Endothelial cell of umbilical vein (primary cell): ENCODE measurements around the gene SLC16A2. TPM values are rescaled to one million over a fixed set of nuclear protein-coding genes. Genes with fewer than 3 reads are reported as not detected.

Experiments used
- BruUV-seq: library from RNA; stranded (reverse); fragments of 400-500 nt; replicated peaks from 2 replicates; lab custom pipeline; 2021; lab: Mats Ljungman, UMichigan
- CTCF ChIA-PET: fragments of 300-600, 350-600 bp; sonication (Branson Sonifier 250); formaldehyde crosslinking; loops from one replicate; lab custom pipeline; 2021; ENCODE audit warnings: antibody characterized with exemption, inconsistent platforms; lab: Charles Lee
- POLR2A ChIA-PET: fragments of 300-600, 350-600 bp; sonication (Branson Sonifier 250); formaldehyde crosslinking; loops from one replicate; lab custom pipeline; 2021; ENCODE audit warnings: antibody characterized with exemption, inconsistent platforms; lab: Charles Lee
- DNase-seq: peaks from one replicate; pipeline ENCODE4 v3.0.0-alpha.2; 2011; ENCODE audit warnings: low read depth, low spot score
- FAIRE-seq: peaks from 2 replicates; lab custom pipeline; 2011; peaks lifted over from hg19 to GRCh38; lab: Jason Lieb, UNC
- H2AFZ ChIP-seq: 2 replicates; pipeline ENCODE4 v1.6.0; 2012; ENCODE audit warnings: low read depth, low read length, control low read depth, inconsistent platforms
- H3K27ac ChIP-seq: 2 replicates; pipeline ENCODE4 v1.5.1; 2011; ENCODE audit warnings: low read depth, mild to moderate bottlenecking, control low read depth, low read length, moderate library complexity; ENCODE audit not compliant: insufficient read depth
- H3K27me3 ChIP-seq, 2 experiments: 2 replicates each; pipeline versions ENCODE4 v1.6.0 to v1.6.1; 2011; ENCODE audit warnings: low read length in 2 of 2, mixed read lengths in 1 of 2; ENCODE audit not compliant: control insufficient read depth in 2 of 2, insufficient read depth in 2 of 2
- H3K36me3 ChIP-seq, 2 experiments: 2 replicates in 1 of 2; 3 replicates in 1 of 2; pipeline ENCODE4 v1.5.1; 2011; ENCODE audit warnings: low read length in 2 of 2, mild to moderate bottlenecking in 1 of 2, moderate library complexity in 1 of 2; ENCODE audit not compliant: control insufficient read depth in 2 of 2, insufficient read depth in 2 of 2; ENCODE audit errors: extremely low read depth in 1 of 2
- H3K4me1 ChIP-seq: 3 replicates; pipeline ENCODE4 v1.5.1; 2011; ENCODE audit warnings: mild to moderate bottlenecking, low read length; ENCODE audit not compliant: control insufficient read depth, insufficient read depth; ENCODE audit errors: extremely low read depth
- H3K4me2 ChIP-seq: 2 replicates; pipeline ENCODE4 v1.6.1; 2011; ENCODE audit warnings: low read length, control low read depth, mixed read lengths; ENCODE audit not compliant: insufficient read depth
- H3K4me3 ChIP-seq, 3 experiments: fragments of 200-600 bp in 1 of 3; sonication (generic), shearing (Covaris generic) in 1 of 3; replicated peaks in 1 of 3; 2 replicates each; pipeline ENCODE4 v1.5.1; 2011 to 2016; ENCODE audit warnings: control low read depth in 3 of 3, low read length in 3 of 3, mild to moderate bottlenecking in 2 of 3, inconsistent platforms in 1 of 3, low read depth in 1 of 3, moderate library complexity in 1 of 3; ENCODE audit not compliant: insufficient read depth in 1 of 3
- H3K79me2 ChIP-seq: 2 replicates; pipeline ENCODE4 v1.6.0; 2012; ENCODE audit warnings: low read length, inconsistent platforms; ENCODE audit not compliant: control insufficient read depth, insufficient read depth
- H3K9ac ChIP-seq: replicated peaks from 2 replicates; pipeline ENCODE3; 2011; ENCODE audit warnings: low read length, control low read depth; ENCODE audit not compliant: insufficient read depth; ENCODE audit errors: extremely low read depth
- H3K9me1 ChIP-seq: replicated peaks from 3 replicates; pipeline ENCODE4 v1.6.0; 2011; ENCODE audit warnings: mild to moderate bottlenecking, low read length; ENCODE audit not compliant: control insufficient read depth, insufficient read depth; ENCODE audit errors: extremely low read depth
- H3K9me3 ChIP-seq: replicated peaks from 2 replicates; pipeline ENCODE4 v1.5.1; 2012; ENCODE audit warnings: low read length, inconsistent platforms; ENCODE audit not compliant: control insufficient read depth, insufficient read depth
- H4K20me1 ChIP-seq: replicated peaks from 2 replicates; pipeline ENCODE3; 2011; ENCODE audit warnings: mild to moderate bottlenecking, low read length; ENCODE audit not compliant: control insufficient read depth, insufficient read depth; ENCODE audit errors: extremely low read depth
- EZH2 ChIP-seq: IDR thresholded peaks from 2 replicates; pipeline ENCODE4 v1.6.1; 2012; ENCODE audit warnings: borderline replicate concordance, low read depth, mild to moderate bottlenecking, moderate library complexity, low read length, inconsistent platforms; ENCODE audit not compliant: severe bottlenecking
- FOS ChIP-seq: IDR thresholded peaks from 2 replicates; pipeline ENCODE4 v1.6.1; 2011; ENCODE audit warnings: mild to moderate bottlenecking, low read length, moderate library complexity, borderline replicate concordance; ENCODE audit not compliant: insufficient read depth
- GATA2 ChIP-seq: IDR thresholded peaks from 2 replicates; pipeline ENCODE4 v1.7.0; 2011; ENCODE audit warnings: low read depth, mild to moderate bottlenecking, moderate library complexity, mixed read lengths, low read length; ENCODE audit not compliant: insufficient read length, insufficient read depth
- JUN ChIP-seq: IDR thresholded peaks from 2 replicates; pipeline ENCODE4 v1.6.1; 2011; ENCODE audit warnings: borderline replicate concordance, low read depth; ENCODE audit not compliant: insufficient read length, insufficient read depth
- MYC ChIP-seq: IDR thresholded peaks from one replicate; pipeline ENCODE4 v1.6.1; 2011; ENCODE audit warnings: mild to moderate bottlenecking, low read depth, low read length
- POLR2A ChIP-seq: IDR thresholded peaks from 2 replicates; pipeline ENCODE4 v1.6.1; 2012; ENCODE audit warnings: low read depth, mild to moderate bottlenecking, control low read depth, low read length
- POLR2AphosphoS5 ChIP-seq: IDR thresholded peaks from 2 replicates; pipeline ENCODE4 v1.6.1; 2012; ENCODE audit warnings: low read depth, mild to moderate bottlenecking, control low read depth, low read length, moderate library complexity; ENCODE audit not compliant: insufficient read depth
- dilution Hi-C: fragments of 300-500 bp; cut with MboI; formaldehyde crosslinking; loops from one replicate; pipeline ENCODE4 v1.15.0; 2019; ENCODE audit warnings: low sequenced_read_pairs; ENCODE audit not compliant: extremely low pct_ligation_motif_present
- intact Hi-C: fragments of 100-400 bp; cut with micrococcal nuclease; formaldehyde crosslinking; loops from one replicate; pipeline ENCODE4 v1.10.0; 2022
- polyA plus RNA-seq, 4 experiments: library from polyadenylated mRNA; depleted of rRNA in 3 of 4; stranded (reverse) in 3 of 4; unstranded in 1 of 4; fragments of >200 nt; gene quantifications; 2 replicates each; pipeline versions ENCODE4 v1.2.1 to v1.2.3, GENCODE V29; 2011 to 2012; ENCODE audit warnings: missing spikeins in 1 of 4
- total RNA-seq: library from RNA; stranded (reverse); gene quantifications from 2 replicates; pipeline ENCODE4 v1.2.3, GENCODE V29; 2021
- TF ChIP-seq, protein P1 (sequence below): IDR thresholded peaks from 2 replicates; pipeline ENCODE4 v1.6.1; 2011; ENCODE audit not compliant: insufficient read depth, insufficient read length
- TF ChIP-seq, protein P2 (sequence below), 2 donors: IDR thresholded peaks; 1 replicate in 1 of 2; 2 replicates in 1 of 2; pipeline ENCODE4 v1.5.1; 2011; ENCODE audit warnings: low read length in 2 of 2, mild to moderate bottlenecking in 2 of 2, moderate library complexity in 2 of 2, control low read depth in 1 of 2, inconsistent platforms in 1 of 2, low read depth in 1 of 2; ENCODE audit not compliant: insufficient read depth in 1 of 2; ENCODE audit errors: extremely low read depth in 1 of 2

SLC16A2 gene
- total and polyA plus RNA-seq, 2 donors (not counting 3 experiments of a cell fraction or from before 2014, with no cell fraction given), result 3.1 to 3.6 TPM

DNA sequence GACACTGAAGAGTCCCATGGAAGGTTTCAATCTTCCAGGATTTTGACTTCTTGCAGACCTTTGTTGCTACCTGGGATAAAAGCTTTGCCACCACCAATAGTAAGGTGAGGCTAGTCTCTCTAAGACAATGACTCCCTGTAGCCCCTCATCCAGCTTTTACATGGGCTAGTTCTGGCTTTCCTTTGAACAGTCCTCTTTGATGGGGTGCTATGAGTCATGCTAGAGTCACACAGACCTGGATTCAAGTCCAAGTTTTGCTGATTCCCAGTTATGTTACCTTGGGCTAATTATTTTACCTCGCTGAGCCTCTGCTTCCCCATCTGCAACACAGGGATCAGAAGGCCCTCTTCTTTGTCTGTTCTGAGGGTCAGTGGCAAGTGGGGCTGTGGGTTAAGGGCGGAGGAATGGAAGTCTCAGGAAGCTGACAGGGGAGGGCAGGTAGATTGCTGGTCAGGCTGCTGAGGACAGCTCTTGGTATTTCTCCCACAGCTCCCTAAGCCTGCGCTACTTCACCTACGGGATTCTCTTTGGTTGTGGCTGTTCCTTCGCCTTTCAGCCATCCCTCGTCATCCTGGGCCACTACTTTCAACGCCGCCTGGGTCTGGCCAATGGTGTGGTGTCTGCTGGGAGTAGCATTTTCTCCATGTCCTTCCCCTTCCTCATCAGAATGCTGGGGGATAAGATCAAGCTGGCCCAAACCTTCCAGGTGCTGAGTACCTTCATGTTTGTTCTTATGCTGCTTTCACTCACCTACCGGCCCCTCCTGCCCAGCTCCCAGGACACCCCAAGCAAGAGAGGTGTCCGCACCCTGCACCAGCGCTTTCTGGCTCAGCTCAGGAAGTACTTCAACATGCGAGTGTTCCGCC lies 102.8 kb downstream of the SLC16A2 start:
- H3K79me2 ChIP-seq, result no peaks in the 10 kb centered on the region
- H3K27me3 ChIP-seq, result no peaks in the 10 kb centered on the region
- CTCF ChIA-PET, result interaction anchor here (1.1 kb wide), 1 partner anchor 11 kb away, joined by 3 read pairs; no protein-coding TSS in a partner anchor
- no peak for TF ChIP-seq POLR2A
- no peak for TF ChIP-seq POLR2AphosphoS5
- no peak for TF ChIP-seq GATA2
- TF ChIP-seq, protein P1, sequence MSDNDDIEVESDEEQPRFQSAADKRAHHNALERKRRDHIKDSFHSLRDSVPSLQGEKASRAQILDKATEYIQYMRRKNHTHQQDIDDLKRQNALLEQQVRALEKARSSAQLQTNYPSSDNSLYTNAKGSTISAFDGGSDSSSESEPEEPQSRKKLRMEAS, result no peak
- POLR2A ChIA-PET, result no interaction called here
- intact Hi-C loops (no loop called here), dilution Hi-C loops (no loop called here)
- no peak overlapping the region for H2AFZ ChIP-seq
- H3K4me1 ChIP-seq, result no peaks in the 10 kb centered on the region
- no peak overlapping the region for H3K4me3 ChIP-seq
- no peak overlapping the region for H3K27ac ChIP-seq
- no peaks in the 10 kb centered on the region for H3K9me3 ChIP-seq
- H3K9ac ChIP-seq, result no peak overlapping the region
- DNase-seq (no peak), FAIRE-seq (no peak)
- H3K4me2 ChIP-seq, result no peak overlapping the region
- H4K20me1 ChIP-seq, result no peaks in the 10 kb centered on the region
- no peaks in the 10 kb centered on the region for H3K36me3 ChIP-seq
- H3K9me1 ChIP-seq, result no peaks in the 10 kb centered on the region
- BruUV-seq, result no TSS peak

DNA sequence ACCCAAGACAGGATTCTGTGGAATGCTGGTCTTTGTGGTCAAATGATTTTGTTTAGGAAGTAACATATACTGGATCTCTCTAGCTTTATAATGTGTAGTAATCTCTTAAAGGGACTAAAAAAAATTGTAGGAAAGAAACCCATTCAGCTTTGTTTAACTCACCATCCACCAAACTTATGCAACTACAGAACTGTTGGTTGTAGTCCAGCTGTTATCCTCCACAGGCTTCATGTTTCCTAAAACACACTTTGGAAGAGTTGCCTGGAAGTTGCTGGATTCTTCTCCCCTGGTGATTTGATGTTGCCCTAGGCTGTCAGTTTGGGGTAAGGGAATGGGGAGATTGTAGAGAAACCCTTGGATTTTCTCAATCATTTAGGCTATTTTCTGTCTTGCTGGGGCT lies 103.8 kb downstream of the SLC16A2 start:
- CTCF ChIA-PET, result no interaction called here
- Histone ChIP-seq H3K9me1 (no peaks in the 10 kb centered on the region), H3K9me3 (no peaks in the 10 kb centered on the region), H3K36me3 (no peaks in the 10 kb centered on the region), H3K27me3 (no peaks in the 10 kb centered on the region), H3K4me1 (no peaks in the 10 kb centered on the region), H3K9ac (no peak overlapping the region), H3K27ac (no peak overlapping the region), H2AFZ (no peak overlapping the region), H4K20me1 (no peaks in the 10 kb centered on the region), H3K4me2 (no peak overlapping the region), H3K79me2 (no peaks in the 10 kb centered on the region), H3K4me3 (no peak overlapping the region)
- intact Hi-C loops, result no loop called here
- DNase-seq, result no peak
- no peak for TF ChIP-seq GATA2
- TF ChIP-seq, protein P1, result no peak
- TF ChIP-seq, protein P2, sequence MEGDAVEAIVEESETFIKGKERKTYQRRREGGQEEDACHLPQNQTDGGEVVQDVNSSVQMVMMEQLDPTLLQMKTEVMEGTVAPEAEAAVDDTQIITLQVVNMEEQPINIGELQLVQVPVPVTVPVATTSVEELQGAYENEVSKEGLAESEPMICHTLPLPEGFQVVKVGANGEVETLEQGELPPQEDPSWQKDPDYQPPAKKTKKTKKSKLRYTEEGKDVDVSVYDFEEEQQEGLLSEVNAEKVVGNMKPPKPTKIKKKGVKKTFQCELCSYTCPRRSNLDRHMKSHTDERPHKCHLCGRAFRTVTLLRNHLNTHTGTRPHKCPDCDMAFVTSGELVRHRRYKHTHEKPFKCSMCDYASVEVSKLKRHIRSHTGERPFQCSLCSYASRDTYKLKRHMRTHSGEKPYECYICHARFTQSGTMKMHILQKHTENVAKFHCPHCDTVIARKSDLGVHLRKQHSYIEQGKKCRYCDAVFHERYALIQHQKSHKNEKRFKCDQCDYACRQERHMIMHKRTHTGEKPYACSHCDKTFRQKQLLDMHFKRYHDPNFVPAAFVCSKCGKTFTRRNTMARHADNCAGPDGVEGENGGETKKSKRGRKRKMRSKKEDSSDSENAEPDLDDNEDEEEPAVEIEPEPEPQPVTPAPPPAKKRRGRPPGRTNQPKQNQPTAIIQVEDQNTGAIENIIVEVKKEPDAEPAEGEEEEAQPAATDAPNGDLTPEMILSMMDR (IDR thresholded peaks at IDR 0.05; ENCODE audit: extremely low read depth in 1 of 2, insufficient read depth in 1 of 2, low read depth in 1 of 2, low read length in 2 of 2), result no peak
- no peak for TF ChIP-seq EZH2
- TF ChIP-seq POLR2AphosphoS5, result no peak
- no peak for TF ChIP-seq MYC
- no peak for TF ChIP-seq POLR2A
- no peak for TF ChIP-seq FOS
- TF ChIP-seq JUN, result no peak
- dilution Hi-C loops, result no loop called here
- BruUV-seq, result no TSS peak
- no peak for FAIRE-seq
- POLR2A ChIA-PET, result no interaction called here
